H9 (cell line): ENCODE data around the gene KCTD7. TPM values are rescaled to one million over a fixed set of nuclear protein-coding genes. Genes with fewer than 3 reads are reported as not detected.

Experiments
- DNase-seq: peaks from one replicate; pipeline ENCODE4 v3.0.0-alpha.2; 2017
- H2AFZ ChIP-seq: one replicate; pipeline ENCODE4 v1.6.1; 2013; ENCODE audit warnings: mild to moderate bottlenecking, low read length, control low read depth, moderate library complexity
- H2AK5ac ChIP-seq: 2 replicates; pipeline ENCODE4 v1.6.1; 2013; ENCODE audit warnings: low read length, control low read depth, mixed read lengths; ENCODE audit not compliant: insufficient read length
- H2BK120ac ChIP-seq: one replicate; pipeline ENCODE4 v1.6.1; 2013; ENCODE audit warnings: low read depth, mild to moderate bottlenecking, low read length, control low read depth, inconsistent platforms; ENCODE audit not compliant: poor library complexity, severe bottlenecking
- H2BK12ac ChIP-seq: 2 replicates; pipeline ENCODE4 v1.6.1; 2013; ENCODE audit warnings: low read length, control low read depth, mixed read lengths, low read depth; ENCODE audit not compliant: insufficient read length
- H2BK15ac ChIP-seq: 2 replicates; pipeline ENCODE4 v1.6.1; 2013; ENCODE audit warnings: low read depth, low read length, control low read depth
- H2BK20ac ChIP-seq: one replicate; pipeline ENCODE4 v1.6.1; 2013; ENCODE audit warnings: low read depth, mild to moderate bottlenecking, low read length, control low read depth, inconsistent platforms; ENCODE audit not compliant: poor library complexity, severe bottlenecking
- H2BK5ac ChIP-seq: 2 replicates; pipeline ENCODE4 v1.6.1; 2013; ENCODE audit warnings: low read length, control low read depth, mixed read lengths; ENCODE audit not compliant: insufficient read length
- H3K14ac ChIP-seq: 2 replicates; pipeline ENCODE4 v1.6.1; 2013; ENCODE audit warnings: low read length, control low read depth; ENCODE audit not compliant: insufficient read depth
- H3K18ac ChIP-seq: 2 replicates; pipeline ENCODE4 v1.6.1; 2013; ENCODE audit warnings: low read depth, mild to moderate bottlenecking, mixed read lengths, low read length, control low read depth; ENCODE audit not compliant: insufficient read length
- H3K23ac ChIP-seq: 2 replicates; pipeline ENCODE4 v1.6.1; 2013; ENCODE audit warnings: low read length, control low read depth, mixed read lengths, low read depth; ENCODE audit not compliant: insufficient read length
- H3K23me2 ChIP-seq: 2 replicates; pipeline ENCODE4 v1.6.1; 2013; ENCODE audit warnings: low read depth, mild to moderate bottlenecking, mixed read lengths, low read length, control low read depth; ENCODE audit not compliant: insufficient read length, poor library complexity, severe bottlenecking
- H3K27ac ChIP-seq: 2 replicates; pipeline ENCODE4 v1.5.1; 2013; ENCODE audit warnings: low read length, control low read depth, mixed read lengths, low read depth; ENCODE audit not compliant: insufficient read length
- H3K27me3 ChIP-seq: 2 replicates; pipeline ENCODE4 v1.6.1; 2013; ENCODE audit warnings: low read length, control low read depth, inconsistent platforms; ENCODE audit not compliant: insufficient read depth
- H3K4ac ChIP-seq: 2 replicates; pipeline ENCODE4 v1.6.1; 2013; ENCODE audit warnings: low read depth, mild to moderate bottlenecking, control low read depth, inconsistent platforms, low read length, moderate library complexity
- H3K4me1 ChIP-seq: 2 replicates; pipeline ENCODE4 v1.6.1; 2013; ENCODE audit warnings: low read length, control low read depth, inconsistent platforms; ENCODE audit not compliant: insufficient read depth
- H3K4me2 ChIP-seq: 2 replicates; pipeline ENCODE4 v1.6.1; 2013; ENCODE audit warnings: low read length, control low read depth, mixed read lengths; ENCODE audit not compliant: insufficient read length, insufficient read depth
- H3K56ac ChIP-seq: 2 replicates; pipeline ENCODE4 v1.6.1; 2013; ENCODE audit warnings: low read depth, mild to moderate bottlenecking, mixed read lengths, low read length, control low read depth; ENCODE audit not compliant: insufficient read length
- H3K79me1 ChIP-seq: 2 replicates; pipeline ENCODE4 v1.6.1; 2013; ENCODE audit warnings: low read depth, mild to moderate bottlenecking, moderate library complexity, low read length, control low read depth, inconsistent platforms; ENCODE audit not compliant: insufficient read depth, poor library complexity, severe bottlenecking
- H3K79me2 ChIP-seq: 2 replicates; pipeline ENCODE4 v1.6.1; 2013; ENCODE audit warnings: low read length, control low read depth, inconsistent platforms; ENCODE audit not compliant: insufficient read depth
- H3K9ac ChIP-seq: 2 replicates; pipeline ENCODE4 v1.6.1; 2013; ENCODE audit warnings: low read length, control low read depth, mixed read lengths; ENCODE audit not compliant: insufficient read length; ENCODE audit errors: extremely low read depth
- H3K9me3 ChIP-seq: one replicate; pipeline ENCODE4 v1.6.1; 2013; ENCODE audit warnings: low read depth, low read length, inconsistent platforms; ENCODE audit not compliant: control insufficient read depth
- H3T11ph ChIP-seq: one replicate; pipeline ENCODE4 v1.6.1; 2013; ENCODE audit warnings: mild to moderate bottlenecking, low read length, control low read depth, inconsistent platforms
- H4K20me1 ChIP-seq: one replicate; pipeline ENCODE4 v1.6.1; 2013; ENCODE audit not compliant: control insufficient read depth, insufficient read length, insufficient read depth
- H4K5ac ChIP-seq: 2 replicates; pipeline ENCODE4 v1.6.1; 2013; ENCODE audit warnings: low read depth, mild to moderate bottlenecking, mixed read lengths, low read length, control low read depth; ENCODE audit not compliant: insufficient read length
- H4K8ac ChIP-seq: replicated peaks from 2 replicates; pipeline ENCODE4 v1.6.1; 2013; ENCODE audit warnings: low read length, control low read depth, mixed read lengths, low read depth; ENCODE audit not compliant: insufficient read length
- H4K91ac ChIP-seq: 2 replicates; pipeline ENCODE4 v1.6.1; 2013; ENCODE audit warnings: low read depth, mild to moderate bottlenecking, moderate library complexity, mixed read lengths, low read length, control low read depth; ENCODE audit not compliant: insufficient read length
- H3K27ac Mint-ChIP-seq, 3 experiments: 2 replicates in 2 of 3; 3 replicates in 1 of 3; pipeline ENCODE4 v1.8.0; 2020 to 2021; ENCODE audit warnings: mixed read lengths in 3 of 3, mild to moderate bottlenecking in 1 of 3, moderate library complexity in 1 of 3
- H3K27me3 Mint-ChIP-seq: 2 replicates; pipeline ENCODE4 v1.8.0; 2021; ENCODE audit warnings: low read depth, mild to moderate bottlenecking, moderate library complexity, mixed read lengths
- H3K36me3 Mint-ChIP-seq, 3 experiments: 2 replicates in 2 of 3; 3 replicates in 1 of 3; pipeline ENCODE4 v1.8.0; 2020 to 2021; ENCODE audit warnings: low read depth in 3 of 3, mixed read lengths in 3 of 3; ENCODE audit not compliant: insufficient read depth in 1 of 3
- H3K4me1 Mint-ChIP-seq, 2 experiments: 2 replicates each; pipeline ENCODE4 v1.8.0; 2020; ENCODE audit warnings: mixed read lengths in 2 of 2
- H3K4me3 Mint-ChIP-seq, 2 experiments: 2 replicates in 1 of 2; 3 replicates in 1 of 2; pipeline ENCODE4 v1.8.0; 2020 to 2021; ENCODE audit warnings: mild to moderate bottlenecking in 2 of 2, mixed read lengths in 2 of 2, moderate library complexity in 1 of 2
- H3K9me3 Mint-ChIP-seq, 2 experiments: 2 replicates in 1 of 2; 3 replicates in 1 of 2; pipeline ENCODE4 v1.8.0; 2020; ENCODE audit warnings: mild to moderate bottlenecking in 2 of 2, mixed read lengths in 2 of 2, moderate library complexity in 1 of 2
- WGBS: extraction: QIAGEN DNeasy Blood & Tissue Kit; methylation state at CpG from one replicate; pipeline ENCODE4 v1.1.7; 2013; ENCODE audit warnings: missing lambda C conversion rate, low lambda C conversion rate, mixed read lengths; ENCODE audit not compliant: insufficient read length; ENCODE audit errors: extremely low coverage; 5-methylcytosine and 5-hydroxymethylcytosine counted together
- total RNA-seq: library from RNA; stranded (reverse); gene quantifications from 2 replicates; pipeline ENCODE4 v1.2.1, GENCODE V29; 2021
- TF ChIP-seq, protein P1 (sequence below): fragments of 200-600 bp; sonication (generic); conservative IDR thresholded peaks from 3 replicates; pipeline ENCODE4 v1.8.0; 2021; ENCODE audit warnings: antibody characterized with exemption, mild to moderate bottlenecking

The KCTD7 gene
- total RNA-seq, 1 experiment from 2014 or later: 8.9 TPM

DNA sequence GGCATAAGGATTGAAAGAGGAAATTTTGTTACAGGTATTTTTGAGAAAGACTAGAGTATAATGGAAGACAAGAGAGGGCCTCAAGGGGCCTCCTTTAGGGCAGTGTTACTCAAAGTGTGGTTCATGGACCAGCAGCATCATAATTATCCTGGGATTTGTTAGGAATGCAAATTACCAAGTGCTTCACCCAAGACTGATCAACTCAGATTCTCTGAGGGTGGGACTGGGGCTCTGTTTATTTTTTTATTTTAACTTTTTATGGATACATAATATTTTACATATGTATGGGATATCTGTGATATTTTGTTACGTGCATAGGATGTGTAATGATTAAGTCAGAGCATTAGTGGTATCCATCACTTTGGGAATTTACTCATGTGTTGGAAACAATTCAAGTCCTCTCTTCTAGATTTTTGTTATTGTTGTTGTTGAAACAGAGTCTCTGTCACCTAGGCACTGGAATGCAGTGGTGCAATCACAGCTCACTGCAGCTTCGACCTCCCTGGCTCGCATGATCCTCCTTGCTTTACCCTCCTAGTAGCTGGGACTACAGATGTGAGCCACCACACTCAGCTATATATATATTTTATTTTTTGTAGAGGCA, 2.2 kb upstream of the KCTD7 start:
- H4K20me1 ChIP-seq: no peaks in the 10 kb centered on the region

More for the DNA sequence above, 2.2 kb upstream of the KCTD7 start:
- H2BK15ac ChIP-seq: no peak overlapping the region
- H4K91ac ChIP-seq: no peak overlapping the region
- H3K27me3 ChIP-seq: no peaks in the 10 kb centered on the region
- H3K9me3 Mint-ChIP-seq: peaks cover 0 to 3% of the 10 kb centered on the region in 2 experiments; a peak in 2 of 5 replicates
- no peaks in the 10 kb centered on the region for H3K79me1 ChIP-seq
- no peak overlapping the region for H3K23ac ChIP-seq
- H3K4me1 ChIP-seq: no peaks in the 10 kb centered on the region
- H2BK120ac ChIP-seq: no peak overlapping the region
- no peak overlapping the region for H2BK12ac ChIP-seq
- no peak overlapping the region for H2BK5ac ChIP-seq
- H3T11ph ChIP-seq: no peak overlapping the region
- H3K4ac ChIP-seq: no peak overlapping the region
- H3K27ac Mint-ChIP-seq: no peak overlapping the region
- no peak overlapping the region for H3K4me2 ChIP-seq
- H3K4me1 Mint-ChIP-seq: peaks cover 8 to 11% of the 10 kb centered on the region in 2 experiments; a peak in 3 of 4 replicates
- H3K79me2 ChIP-seq: no peaks in the 10 kb centered on the region
- H3K27ac ChIP-seq: no peak overlapping the region
- peaks cover 1% of the 10 kb centered on the region; the same call in 1 of the 2 replicates for H3K27me3 Mint-ChIP-seq
- no peak overlapping the region for H4K5ac ChIP-seq
- H2AFZ ChIP-seq: no peak overlapping the region
- H2BK20ac ChIP-seq: no peak overlapping the region
- no peak overlapping the region for H3K18ac ChIP-seq
- H2AK5ac ChIP-seq: no peak overlapping the region
- H4K8ac ChIP-seq: no peak overlapping the region
- no peak overlapping the region for H3K4me3 Mint-ChIP-seq
- no peak overlapping the region for H3K14ac ChIP-seq
- WGBS: no CpG with 5 or more reads among the region's 3 CpGs
- peaks cover 11% of the 10 kb centered on the region for H3K23me2 ChIP-seq
- DNase-seq: no peak
- TF ChIP-seq, protein P1, sequence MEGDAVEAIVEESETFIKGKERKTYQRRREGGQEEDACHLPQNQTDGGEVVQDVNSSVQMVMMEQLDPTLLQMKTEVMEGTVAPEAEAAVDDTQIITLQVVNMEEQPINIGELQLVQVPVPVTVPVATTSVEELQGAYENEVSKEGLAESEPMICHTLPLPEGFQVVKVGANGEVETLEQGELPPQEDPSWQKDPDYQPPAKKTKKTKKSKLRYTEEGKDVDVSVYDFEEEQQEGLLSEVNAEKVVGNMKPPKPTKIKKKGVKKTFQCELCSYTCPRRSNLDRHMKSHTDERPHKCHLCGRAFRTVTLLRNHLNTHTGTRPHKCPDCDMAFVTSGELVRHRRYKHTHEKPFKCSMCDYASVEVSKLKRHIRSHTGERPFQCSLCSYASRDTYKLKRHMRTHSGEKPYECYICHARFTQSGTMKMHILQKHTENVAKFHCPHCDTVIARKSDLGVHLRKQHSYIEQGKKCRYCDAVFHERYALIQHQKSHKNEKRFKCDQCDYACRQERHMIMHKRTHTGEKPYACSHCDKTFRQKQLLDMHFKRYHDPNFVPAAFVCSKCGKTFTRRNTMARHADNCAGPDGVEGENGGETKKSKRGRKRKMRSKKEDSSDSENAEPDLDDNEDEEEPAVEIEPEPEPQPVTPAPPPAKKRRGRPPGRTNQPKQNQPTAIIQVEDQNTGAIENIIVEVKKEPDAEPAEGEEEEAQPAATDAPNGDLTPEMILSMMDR: no peak
- no peak overlapping the region for H3K56ac ChIP-seq
- H3K9me3 ChIP-seq: no peaks in the 10 kb centered on the region
- peaks cover 3 to 9% (median 3%) of the 10 kb centered on the region in 3 experiments; a peak in 5 of 7 replicates for H3K36me3 Mint-ChIP-seq
- H3K9ac ChIP-seq: no peak overlapping the region
